Thymus (tissue), 11 donors: Measurements from ENCODE around the gene OTUB2. TPM values are rescaled to one million over a fixed set of nuclear protein-coding genes. Genes with fewer than 3 reads are reported as not detected.

Experiments used
- DNase-seq, 9 donors: peaks; one replicate each; pipeline ENCODE4 v3.0.0-alpha.2; 2013; ENCODE audit warnings: low spot score in 9 of 9, low read depth in 6 of 9, missing footprints in 1 of 9
- H3K27ac ChIP-seq, 2 donors: one replicate each; pipeline ENCODE4 v1.5.1; 2013; ENCODE audit warnings: control low read depth in 1 of 2, low read depth in 1 of 2, low read length in 1 of 2, mild to moderate bottlenecking in 1 of 2, moderate library complexity in 1 of 2
- H3K27me3 ChIP-seq, 2 donors: one replicate each; pipeline ENCODE4 v1.5.1; 2013; ENCODE audit warnings: low read length in 1 of 2; ENCODE audit not compliant: control insufficient read depth in 2 of 2, insufficient read depth in 1 of 2
- H3K36me3 ChIP-seq, 2 donors: one replicate each; pipeline ENCODE4 v1.5.1; 2013; ENCODE audit warnings: low read length in 1 of 2, mild to moderate bottlenecking in 1 of 2, moderate library complexity in 1 of 2; ENCODE audit not compliant: control insufficient read depth in 2 of 2, insufficient read depth in 2 of 2
- H3K4me1 ChIP-seq, 2 donors: one replicate each; pipeline ENCODE4 v1.5.1; 2013; ENCODE audit warnings: low read length in 2 of 2; ENCODE audit not compliant: control insufficient read depth in 2 of 2, insufficient read depth in 2 of 2
- H3K4me3 ChIP-seq, 2 donors: one replicate each; pipeline ENCODE4 v1.5.1; 2013; ENCODE audit warnings: low read length in 2 of 2, control low read depth in 1 of 2, mild to moderate bottlenecking in 1 of 2
- H3K9me3 ChIP-seq, 2 donors: one replicate each; pipeline ENCODE4 v1.5.1; 2013; ENCODE audit warnings: low read length in 1 of 2, mild to moderate bottlenecking in 1 of 2; ENCODE audit not compliant: control insufficient read depth in 2 of 2, insufficient read depth in 1 of 2
- WGBS: extraction: QIAGEN DNeasy Blood & Tissue Kit; methylation state at CpG from one replicate; pipeline ENCODE4 v1.1.7; 2013; 5-methylcytosine and 5-hydroxymethylcytosine counted together
- polyA plus RNA-seq: library from polyadenylated mRNA; stranded (reverse); fragments of 200-250 nt; gene quantifications from one replicate; pipeline ENCODE4 v1.2.3, GENCODE V29; 2013
- total RNA-seq: library from RNA; stranded (reverse); fragments of 120-200 nt; gene quantifications from one replicate; pipeline ENCODE4 v1.2.4, GENCODE V29; 2013
- donor health status: healthy.

Gene OTUB2
- total and polyA plus RNA-seq, 2 donors = 0.27 to 0.52 TPM

DNA sequence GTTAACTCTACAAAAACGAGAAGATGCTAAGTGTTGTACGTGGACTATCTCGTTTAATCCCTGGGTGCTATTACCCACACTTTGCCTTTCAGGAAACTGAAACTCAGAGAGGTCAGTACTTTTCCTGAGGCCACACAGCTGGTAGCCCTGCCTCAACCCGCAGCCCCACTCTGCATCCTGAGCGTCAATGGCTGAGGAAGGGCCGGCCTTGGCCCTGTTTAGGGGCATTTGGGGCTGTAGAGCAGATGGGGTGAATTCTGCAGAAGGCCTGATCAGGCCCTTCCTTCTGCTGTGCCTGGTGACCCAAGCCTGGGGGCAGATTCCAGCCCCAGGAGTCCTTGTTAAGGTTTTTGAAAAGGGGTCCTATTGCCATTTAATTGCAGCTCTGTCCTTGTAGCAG is 32.8 kb upstream of the OTUB2 start:
- no peak for DNase-seq
- Histone ChIP-seq H3K27me3 (peaks cover 0 to 31% of the 10 kb centered on the region in 2 donors), H3K36me3 (no peaks in the 10 kb centered on the region), H3K4me1 (no peaks in the 10 kb centered on the region), H3K4me3 (no peak overlapping the region), H3K9me3 (no peaks in the 10 kb centered on the region), H3K27ac (no peak overlapping the region)
- 92% methylated on average over 6 of the region's 6 CpGs for WGBS

DNA sequence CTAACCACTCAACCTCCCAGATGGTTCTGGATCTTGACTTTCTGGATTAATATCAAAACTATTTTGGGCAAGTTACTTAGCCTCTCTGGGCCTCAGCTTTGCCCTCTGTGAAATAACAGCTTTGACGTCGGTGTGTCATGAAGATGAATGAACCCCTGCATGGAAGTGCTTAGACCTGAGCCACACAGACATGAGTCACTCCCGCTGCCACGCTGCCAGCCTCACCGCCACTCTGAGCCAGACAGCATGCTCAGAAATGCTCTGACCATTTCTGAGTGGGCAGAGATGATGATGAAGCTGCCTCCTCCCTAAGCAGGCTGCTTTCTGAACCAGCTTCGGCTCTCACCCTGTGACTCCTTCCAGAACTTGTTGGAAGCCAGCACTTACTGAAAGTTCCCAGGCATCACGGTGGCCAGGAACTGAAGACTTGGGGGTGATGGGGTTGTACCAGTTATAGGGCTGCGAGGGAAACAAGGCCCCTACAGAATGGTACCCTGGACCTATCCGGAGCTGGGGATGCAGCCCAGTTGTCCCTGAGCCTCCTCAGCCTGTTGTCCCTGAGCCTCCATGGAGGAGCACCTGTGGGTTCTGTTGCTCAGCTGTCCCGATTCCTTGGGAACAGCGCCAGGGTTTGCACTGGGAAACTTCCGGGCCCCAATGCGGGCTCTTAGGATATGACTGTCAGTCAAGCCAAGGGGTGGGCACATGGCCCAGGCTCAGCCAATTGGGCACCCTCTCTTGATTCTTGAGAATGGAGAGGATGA is 31.0 kb upstream of the OTUB2 start:
- H3K27me3 ChIP-seq = peaks cover 0 to 34% of the 10 kb centered on the region in 2 donors
- H3K27ac ChIP-seq = no peak overlapping the region
- DNase-seq = no peak
- H3K4me3 ChIP-seq = no peak overlapping the region
- no peaks in the 10 kb centered on the region for H3K36me3 ChIP-seq
- H3K4me1 ChIP-seq = no peaks in the 10 kb centered on the region
- whole genome bisulfite sequencing = 81% methylated on average over 13 of the region's 13 CpGs
- H3K9me3 ChIP-seq = no peaks in the 10 kb centered on the region

DNA sequence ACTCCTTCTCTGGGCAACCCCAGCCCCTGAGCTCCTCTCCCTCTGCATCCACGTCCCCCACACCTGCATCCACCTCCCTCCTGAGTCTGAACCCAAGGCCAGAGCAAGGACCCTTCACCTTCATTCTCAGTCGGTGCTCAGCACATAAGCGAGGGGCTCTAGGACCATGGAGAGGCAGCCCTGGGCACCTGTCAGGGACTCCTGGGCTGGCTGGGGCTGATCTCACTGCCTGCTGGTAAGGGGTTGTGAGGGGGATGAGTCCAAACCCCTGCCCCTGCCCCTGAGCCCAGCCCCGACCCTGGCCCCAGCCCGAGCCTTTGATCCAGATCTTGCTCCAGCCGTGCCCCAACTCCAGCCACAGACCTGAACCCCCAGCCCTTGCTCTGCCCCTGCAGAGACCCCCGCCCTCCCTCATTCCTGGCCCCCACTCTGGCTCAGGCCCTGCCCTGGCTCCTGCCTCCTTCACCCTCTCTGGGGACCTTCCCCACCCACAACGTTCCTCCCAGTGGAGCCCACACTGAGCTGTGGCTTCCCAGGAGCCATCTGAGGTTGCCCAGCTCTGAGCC is 29.9 kb upstream of the OTUB2 start:
- H3K9me3 ChIP-seq = no peaks in the 10 kb centered on the region
- 72% methylated on average over 8 of the region's 8 CpGs for WGBS
- H3K4me3 ChIP-seq = no peak overlapping the region
- no peaks in the 10 kb centered on the region for H3K36me3 ChIP-seq
- no peak overlapping the region for H3K27ac ChIP-seq
- H3K4me1 ChIP-seq = peaks cover 0 to under 1% of the 10 kb centered on the region in 2 donors
- peaks cover 0 to 40% of the 10 kb centered on the region in 2 donors for H3K27me3 ChIP-seq
- DNase-seq = no peak

DNA sequence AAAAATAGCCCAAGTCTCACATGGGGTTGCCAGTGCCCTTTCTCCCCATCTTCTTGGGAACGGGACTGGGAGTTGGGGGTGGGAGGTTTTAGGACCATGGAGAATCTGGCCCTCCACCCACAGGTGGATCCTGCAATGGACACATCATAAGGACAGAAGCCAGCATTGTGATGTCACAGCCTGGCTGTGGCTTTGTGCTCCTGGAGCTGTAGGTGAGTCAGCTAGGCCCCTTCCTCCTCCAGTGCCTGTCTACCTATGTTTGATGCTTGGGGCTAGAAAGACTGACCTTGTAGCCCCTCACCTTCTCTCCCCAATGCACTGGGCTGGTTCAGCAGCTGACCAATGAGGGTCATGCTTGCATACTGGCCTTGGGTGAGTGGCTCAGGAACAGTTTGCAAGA is 29.1 kb upstream of the OTUB2 start, which contains the start of gene CCDC197:
Gene CCDC197, plus strand, starts transcription at position 220 of the 400 bp plus-strand sequence. CDS start 831 bp downstream, outside the sequence.
- peaks cover 0 to 3% of the 10 kb centered on the region in 2 donors for H3K4me1 ChIP-seq
- H3K4me3 ChIP-seq = no peak within 1 kb of the TSS
- H3K9me3 ChIP-seq = no peaks in the 10 kb centered on the region
- no peak within 1 kb of the TSS for H3K27ac ChIP-seq
- 95% methylated on average over 1 of the region's 1 CpG for WGBS
- no peak for DNase-seq
- H3K36me3 ChIP-seq = no peaks in the 10 kb centered on the region
- peaks cover 0 to 43% of the 10 kb centered on the region in 2 donors for H3K27me3 ChIP-seq

DNA sequence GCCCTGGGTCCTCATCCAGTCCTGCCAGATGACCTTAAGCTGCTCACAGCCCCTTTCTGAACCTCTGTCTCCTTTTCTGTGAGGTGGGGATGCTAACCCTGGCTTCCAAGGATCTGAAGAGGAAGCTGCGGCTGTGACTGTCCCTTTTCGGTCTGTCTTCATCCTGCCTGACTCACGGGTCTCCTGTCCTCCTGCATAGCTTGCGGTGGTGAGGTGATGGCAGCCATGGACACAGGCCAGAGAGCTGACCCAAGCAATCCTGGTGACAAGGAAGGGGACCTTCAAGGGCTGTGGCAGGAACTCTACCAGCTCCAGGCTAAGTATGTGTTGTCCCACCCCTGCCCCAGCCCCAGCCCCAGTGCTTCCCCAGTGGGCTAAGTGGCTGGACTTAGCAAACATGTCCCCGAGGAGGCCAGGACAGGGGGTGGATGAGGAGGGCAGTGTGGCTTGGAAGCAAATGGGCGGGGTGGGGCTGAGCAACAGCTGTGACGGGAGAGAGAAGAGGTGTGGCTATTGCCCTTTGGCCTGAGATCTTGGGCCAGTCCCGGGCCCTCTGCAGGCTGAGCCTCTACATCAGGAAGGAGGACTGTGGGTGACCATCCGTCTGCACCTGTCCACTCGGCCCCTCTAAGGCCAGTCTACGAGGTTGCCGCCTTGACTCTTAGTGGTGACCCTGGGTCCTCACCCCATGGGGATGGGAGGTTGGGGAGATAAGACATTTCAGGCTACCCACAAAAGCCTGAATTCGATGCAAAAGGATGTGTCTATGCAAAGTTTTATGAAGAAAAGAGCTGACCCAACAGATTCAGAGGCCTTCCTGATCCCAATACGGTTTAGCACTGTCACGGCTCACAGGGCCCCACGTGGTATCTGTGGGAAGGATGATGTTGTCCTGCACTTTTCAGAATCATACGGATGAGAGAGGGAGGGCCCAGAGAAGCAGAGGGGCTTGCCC is 27.9 kb upstream of the OTUB2 start:
- 94% methylated on average over 17 of the region's 17 CpGs for WGBS
- Histone ChIP-seq H3K9me3 (no peaks in the 10 kb centered on the region), H3K27ac (no peak overlapping the region), H3K4me3 (no peak overlapping the region), H3K27me3 (peaks cover 0 to 39% of the 10 kb centered on the region in 2 donors), H3K4me1 (peaks cover 0 to 3% of the 10 kb centered on the region in 2 donors), H3K36me3 (no peaks in the 10 kb centered on the region)
- DNase-seq = no peak

DNA sequence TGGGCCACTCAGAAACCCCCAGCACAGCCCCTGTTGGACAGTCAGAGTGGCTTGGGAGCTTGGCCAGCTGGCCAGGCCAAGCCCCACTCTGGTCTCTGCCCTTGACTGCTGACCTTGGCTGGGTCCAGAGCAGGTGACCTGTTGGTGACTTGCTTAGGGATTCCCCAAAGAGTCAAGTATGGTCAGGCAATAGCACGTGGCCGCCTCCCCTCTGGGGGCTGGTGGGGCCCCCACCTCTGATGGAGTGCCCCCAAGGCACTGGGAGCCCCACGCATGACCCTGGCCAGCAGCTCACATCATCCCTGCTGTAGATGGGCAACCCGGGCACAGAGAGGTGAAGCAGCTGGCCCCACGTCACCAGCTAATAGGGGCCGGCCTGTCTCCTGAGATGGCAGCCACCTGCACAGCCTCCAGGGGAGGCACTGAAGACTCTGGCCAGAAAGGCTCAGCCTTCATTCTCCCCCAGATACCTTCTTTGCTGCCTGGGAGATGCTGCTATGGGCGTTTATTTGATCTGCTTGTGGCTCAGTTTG is 27.2 kb upstream of the OTUB2 start:
- no peak overlapping the region for H3K27ac ChIP-seq
- 87% methylated on average over 7 of the region's 7 CpGs for WGBS
- no peak for DNase-seq
- peaks cover 0 to 36% of the 10 kb centered on the region in 2 donors for H3K27me3 ChIP-seq
- peaks cover 0 to 3% of the 10 kb centered on the region in 2 donors for H3K4me1 ChIP-seq
- no peaks in the 10 kb centered on the region for H3K9me3 ChIP-seq
- H3K4me3 ChIP-seq = no peak overlapping the region
- H3K36me3 ChIP-seq = no peaks in the 10 kb centered on the region

DNA sequence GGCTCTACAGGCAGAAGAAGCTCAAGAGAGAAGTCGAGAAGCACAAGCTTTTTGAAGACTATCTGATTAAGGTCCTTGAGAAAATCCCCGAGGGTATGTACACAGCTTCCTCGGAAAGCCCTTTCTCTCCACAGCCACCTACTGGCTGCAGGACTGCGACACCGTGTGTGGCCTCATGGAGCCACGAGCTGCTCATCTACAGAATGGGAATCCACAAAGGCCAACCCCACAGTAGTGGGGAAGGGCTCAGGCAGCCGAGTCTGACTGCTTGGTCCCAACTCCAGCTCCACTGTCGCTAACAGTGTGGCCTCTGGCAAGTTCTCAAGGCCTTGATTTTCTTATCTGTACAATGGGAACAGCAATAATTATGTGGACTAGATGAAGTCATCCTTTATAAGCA is 26.6 kb upstream of the OTUB2 start:
- no peaks in the 10 kb centered on the region for H3K36me3 ChIP-seq
- H3K27ac ChIP-seq = no peak overlapping the region
- no peaks in the 10 kb centered on the region for H3K9me3 ChIP-seq
- H3K27me3 ChIP-seq = peaks cover 0 to 38% of the 10 kb centered on the region in 2 donors
- no peak for DNase-seq
- peaks cover 0 to 3% of the 10 kb centered on the region in 2 donors for H3K4me1 ChIP-seq
- WGBS = 83% methylated on average over 8 of the region's 8 CpGs
- H3K4me3 ChIP-seq = no peak overlapping the region

DNA sequence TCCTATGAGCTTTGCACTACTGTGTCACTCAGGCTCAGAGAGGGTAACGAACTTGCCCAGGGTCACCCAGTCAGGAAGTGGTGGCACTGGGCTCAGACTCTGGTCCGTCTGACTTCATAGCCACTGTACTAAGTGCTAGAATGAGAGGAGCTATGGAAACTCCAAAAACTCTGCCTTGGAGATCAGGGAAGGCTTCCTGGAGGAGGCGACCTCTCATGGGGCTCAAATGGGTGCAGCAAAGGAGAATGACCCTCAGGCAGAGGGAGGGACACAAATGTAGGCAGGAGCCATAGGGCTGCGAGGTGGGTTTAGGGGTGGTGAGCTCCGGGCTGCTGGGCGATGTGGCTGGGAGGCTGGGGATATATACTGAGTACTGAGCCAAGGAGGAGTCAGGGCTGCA is 25.9 kb upstream of the OTUB2 start:
- H3K9me3 ChIP-seq = no peaks in the 10 kb centered on the region
- no peak overlapping the region for H3K4me3 ChIP-seq
- DNase-seq = no peak
- 93% methylated on average over 6 of the region's 6 CpGs for WGBS
- peaks cover 0 to 37% of the 10 kb centered on the region in 2 donors for H3K27me3 ChIP-seq
- H3K4me1 ChIP-seq = peaks cover 0 to 3% of the 10 kb centered on the region in 2 donors
- H3K27ac ChIP-seq = no peak overlapping the region
- no peaks in the 10 kb centered on the region for H3K36me3 ChIP-seq
